ENCODE measurements around the gene RNF34. TPM values are rescaled to one million over a fixed set of nuclear protein-coding genes. Genes with fewer than 3 reads are reported as not detected.

Gene RNF34
- total and polyA plus RNA-seq, 3 donors from 2014 or later: 59.2 to 96.6 (median 84.5) TPM

- intact Hi-C loops (cut with DNase I; ENCODE audit: low total_unique reads): no loop called here
- DNase-seq: no peak
- no peaks in the 10 kb centered on the region for H3K36me3 ChIP-seq (ENCODE audit: low read depth, missing control alignments)
Measured at GRCh38 chr12:121446750-121447149, 46.8 kb downstream of the RNF34 start.

GRCh38 chr12:121448771-121449315 lies 48.9 kb downstream of the RNF34 start:
- WGBS, 2 donors: 84 to 85% methylated on average over 16 of the region's 16 CpGs
- H3K27ac ChIP-seq: no peak overlapping the region
- no peaks in the 10 kb centered on the region for H3K27me3 ChIP-seq
- H3K36me3 ChIP-seq (ENCODE audit: low read depth, missing control alignments): no peaks in the 10 kb centered on the region
- H3K4me1 ChIP-seq: peaks cover 9% of the 10 kb centered on the region
- no peaks in the 10 kb centered on the region for H3K9me3 ChIP-seq
- DNase-seq: no peak
- no peak overlapping the region for H3K4me3 ChIP-seq
- intact Hi-C loops (cut with DNase I; ENCODE audit: low total_unique reads): no loop called here
- TF ChIP-seq CTCF (IDR thresholded peaks at IDR 0.05) (no peak), POLR2A (IDR thresholded peaks at IDR 0.05) (no peak)

More at GRCh38 chr12:121446750-121447149, 46.8 kb downstream of the RNF34 start:
- H3K9me3 ChIP-seq: no peaks in the 10 kb centered on the region
- no peaks in the 10 kb centered on the region for H3K27me3 ChIP-seq
- WGBS, 2 donors: 74 to 77% methylated on average over 3 of the region's 3 CpGs
- no peak overlapping the region for H3K4me3 ChIP-seq
- H3K27ac ChIP-seq: no peak overlapping the region
- TF ChIP-seq POLR2A (IDR thresholded peaks at IDR 0.05): no peak
- TF ChIP-seq CTCF (IDR thresholded peaks at IDR 0.05): no peak
- peaks cover 5% of the 10 kb centered on the region for H3K4me1 ChIP-seq

GRCh38 chr12:121451961-121452339 lies 52.0 kb downstream of the RNF34 start:
- H3K36me3 ChIP-seq (ENCODE audit: low read depth, missing control alignments): no peaks in the 10 kb centered on the region
- peaks cover 9% of the 10 kb centered on the region for H3K4me1 ChIP-seq
- peak overlapping the region in 1 of 2 donors; percentile 3 for H3K4me3 ChIP-seq
- no peak for TF ChIP-seq POLR2A (IDR thresholded peaks at IDR 0.05)
- no peak for TF ChIP-seq CTCF (IDR thresholded peaks at IDR 0.05)
- H3K27ac ChIP-seq: peak overlapping the region; percentile 25 to 66
- no peaks in the 10 kb centered on the region for H3K9me3 ChIP-seq
- 10 to 25% methylated on average over 4 of the region's 4 CpGs for WGBS, 2 donors
- H3K27me3 ChIP-seq: no peaks in the 10 kb centered on the region
- no peak for DNase-seq
- intact Hi-C loops (cut with DNase I; ENCODE audit: low total_unique reads): no loop called here

- WGBS, 2 donors: 27 to 38% methylated on average over 19 to 35 of the region's 35 CpGs
- DNase-seq: no peak
- H3K27ac ChIP-seq: peak overlapping the region in 1 of 2 donors; percentile 66
- H3K9me3 ChIP-seq: no peaks in the 10 kb centered on the region
- H3K27me3 ChIP-seq: no peaks in the 10 kb centered on the region
- H3K4me3 ChIP-seq: peak overlapping the region in 1 of 2 donors; percentile 3
- TF ChIP-seq POLR2A (IDR thresholded peaks at IDR 0.05): no peak
- peaks cover 9% of the 10 kb centered on the region for H3K4me1 ChIP-seq
- intact Hi-C loops (cut with DNase I; ENCODE audit: low total_unique reads): no loop called here
- H3K36me3 ChIP-seq (ENCODE audit: low read depth, missing control alignments): no peaks in the 10 kb centered on the region
Measured at GRCh38 chr12:121452340-121452984, 52.5 kb downstream of the RNF34 start.

- peak overlapping the region in 1 of 2 donors; percentile 3 for H3K4me3 ChIP-seq
- TF ChIP-seq CTCF (IDR thresholded peaks at IDR 0.05) (no peak), POLR2A (IDR thresholded peaks at IDR 0.05) (no peak)
- no peaks in the 10 kb centered on the region for H3K36me3 ChIP-seq (ENCODE audit: low read depth, missing control alignments)
- H3K27me3 ChIP-seq: no peaks in the 10 kb centered on the region
- H3K27ac ChIP-seq: no peak overlapping the region
- 86% methylated on average over 37 of the region's 39 CpGs; no CpG with 5 or more reads in 1 of the 2 donors for WGBS, 2 donors
- no peaks in the 10 kb centered on the region for H3K9me3 ChIP-seq
- intact Hi-C loops (cut with DNase I; ENCODE audit: low total_unique reads): no loop called here
- H3K4me1 ChIP-seq: peaks cover 9% of the 10 kb centered on the region
- no peak for DNase-seq
Measured at GRCh38 chr12:121452985-121453360, 53.1 kb downstream of the RNF34 start.
